PC-3 (cell line): ENCODE measurements around the gene SHROOM1.

Experiments
- EZH2phosphoT487 ChIP-seq: fragments of 300-600 bp; sonication (generic); IDR thresholded peaks from 2 replicates; pipeline ENCODE4 v1.6.1; 2018; ENCODE audit warnings: mild to moderate bottlenecking, antibody characterized with exemption, low read length, borderline replicate concordance
- TF ChIP-seq, protein P1 (sequence below): fragments of 300-600 bp; sonication (generic); conservative IDR thresholded peaks from 2 replicates; pipeline ENCODE4 v1.5.1; 2017; ENCODE audit warnings: antibody characterized with exemption, low read depth, mild to moderate bottlenecking, low read length

DNA sequence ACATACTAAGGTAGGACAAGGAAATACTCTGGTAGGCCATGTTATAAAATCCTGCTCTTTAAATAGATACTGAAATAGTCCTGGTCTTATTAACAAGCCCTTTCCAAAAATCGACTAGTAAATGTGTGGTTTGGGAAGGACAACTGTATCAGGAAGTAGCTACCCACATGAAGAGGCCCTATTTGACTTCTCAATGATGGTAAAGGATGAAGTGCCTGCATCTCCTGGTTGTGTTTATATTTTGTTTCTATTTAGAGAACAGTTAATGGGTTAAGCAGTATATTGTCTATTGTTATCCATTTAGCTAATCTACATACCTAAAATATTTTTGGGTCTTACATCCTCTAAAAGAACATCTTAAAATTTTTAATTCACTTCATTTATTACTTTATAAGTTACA is 23.3 kb upstream of the SHROOM1 start:
- TF ChIP-seq, protein P1, sequence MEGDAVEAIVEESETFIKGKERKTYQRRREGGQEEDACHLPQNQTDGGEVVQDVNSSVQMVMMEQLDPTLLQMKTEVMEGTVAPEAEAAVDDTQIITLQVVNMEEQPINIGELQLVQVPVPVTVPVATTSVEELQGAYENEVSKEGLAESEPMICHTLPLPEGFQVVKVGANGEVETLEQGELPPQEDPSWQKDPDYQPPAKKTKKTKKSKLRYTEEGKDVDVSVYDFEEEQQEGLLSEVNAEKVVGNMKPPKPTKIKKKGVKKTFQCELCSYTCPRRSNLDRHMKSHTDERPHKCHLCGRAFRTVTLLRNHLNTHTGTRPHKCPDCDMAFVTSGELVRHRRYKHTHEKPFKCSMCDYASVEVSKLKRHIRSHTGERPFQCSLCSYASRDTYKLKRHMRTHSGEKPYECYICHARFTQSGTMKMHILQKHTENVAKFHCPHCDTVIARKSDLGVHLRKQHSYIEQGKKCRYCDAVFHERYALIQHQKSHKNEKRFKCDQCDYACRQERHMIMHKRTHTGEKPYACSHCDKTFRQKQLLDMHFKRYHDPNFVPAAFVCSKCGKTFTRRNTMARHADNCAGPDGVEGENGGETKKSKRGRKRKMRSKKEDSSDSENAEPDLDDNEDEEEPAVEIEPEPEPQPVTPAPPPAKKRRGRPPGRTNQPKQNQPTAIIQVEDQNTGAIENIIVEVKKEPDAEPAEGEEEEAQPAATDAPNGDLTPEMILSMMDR = no peak
- no peak for TF ChIP-seq EZH2phosphoT487
